GM18867 (cell line): Measurements from ENCODE around the gene BCL6.

ENCODE experiments used
- ATAC-seq: cut with Tn5 transposase; IDR thresholded peaks from one replicate; pipeline ENCODE4 v1.9.1; 2021; ENCODE audit warnings: mild to moderate bottlenecking, moderate library complexity; ENCODE audit not compliant: unreplicated experiment

BCL6 gene

GRCh38 chr3:187745201-187746058 lies at the start of gene BCL6:
TSS of gene BCL6 (minus strand) at chr3:187745468. CDS start at chr3:187733693, 11,775 bp downstream.
- ATAC-seq, result peak; percentile 81

- no peak for ATAC-seq
These were observed 49.5 kb upstream of the BCL6 start for GRCh38 chr3:187794731-187795130.

GRCh38 chr3:187793618-187794017 lies 48.4 kb upstream of the BCL6 start:
- ATAC-seq, result no peak

- ATAC-seq, result no peak
These were observed 47.3 kb upstream of the BCL6 start for GRCh38 chr3:187792521-187792920.

- no peak for ATAC-seq
These were observed 44.6 kb upstream of the BCL6 start for GRCh38 chr3:187789872-187790271.

- ATAC-seq, result no peak
These were observed 44.0 kb upstream of the BCL6 start for GRCh38 chr3:187788984-187789857.

- ATAC-seq, result no peak
These were observed 37.8 kb upstream of the BCL6 start for GRCh38 chr3:187783098-187783497.

GRCh38 chr3:187782006-187782405 lies 36.7 kb upstream of the BCL6 start:
- ATAC-seq, result no peak

GRCh38 chr3:187781001-187781400 lies 35.7 kb upstream of the BCL6 start:
- no peak for ATAC-seq

GRCh38 chr3:187778726-187779125 lies 33.5 kb upstream of the BCL6 start:
- no peak for ATAC-seq

- peak; percentile 57 for ATAC-seq
These were observed 32.2 kb upstream of the BCL6 start for GRCh38 chr3:187777331-187777941.

GRCh38 chr3:187775549-187775948 lies 30.3 kb upstream of the BCL6 start:
- ATAC-seq, result no peak

GRCh38 chr3:187774185-187774789 lies 29.0 kb upstream of the BCL6 start:
- no peak for ATAC-seq

GRCh38 chr3:187773233-187774184 lies 28.2 kb upstream of the BCL6 start:
- ATAC-seq, result peak; percentile 79

GRCh38 chr3:187770224-187770623 lies 25.0 kb upstream of the BCL6 start:
- peak; percentile 53 for ATAC-seq

GRCh38 chr3:187769771-187770170 lies 24.5 kb upstream of the BCL6 start:
- ATAC-seq, result no peak

GRCh38 chr3:187767266-187768012 lies 22.2 kb upstream of the BCL6 start:
- ATAC-seq, result no peak

- no peak for ATAC-seq
These were observed 20.1 kb upstream of the BCL6 start for GRCh38 chr3:187765342-187765741.
